Effector memory CD8-positive, alpha-beta T cell (primary cell): ENCODE data around the gene MYLK3.

Source experiments
- ATAC-seq: fragments of 150-1000 bp; cut with Tn5 transposase; replicated peaks from 2 replicates; pipeline ENCODE4 v1.10.0; 2021; ENCODE audit warnings: mild to moderate bottlenecking, moderate library complexity
- DNase-seq, 3 experiments: peaks; one replicate each; pipeline ENCODE4 v3.0.0; 2021
- H3K27ac Mint-ChIP-seq, 2 donors: one replicate each; pipeline ENCODE4 v1.8.0; 2022; ENCODE audit warnings: mild to moderate bottlenecking in 2 of 2, mixed read lengths in 2 of 2, moderate library complexity in 2 of 2
- H3K27me3 Mint-ChIP-seq, 2 donors: one replicate each; pipeline ENCODE4 v1.8.0; 2022; ENCODE audit warnings: mixed read lengths in 2 of 2
- H3K36me3 Mint-ChIP-seq: one replicate; pipeline ENCODE4 v1.8.0; 2022; ENCODE audit warnings: mild to moderate bottlenecking, moderate library complexity, mixed read lengths; ENCODE audit not compliant: insufficient read depth
- H3K4me1 Mint-ChIP-seq, 2 donors: one replicate each; pipeline ENCODE4 v1.8.0; 2022; ENCODE audit warnings: low read depth in 2 of 2, mixed read lengths in 2 of 2
- H3K4me3 Mint-ChIP-seq, 2 donors: one replicate each; pipeline ENCODE4 v1.8.0; 2022; ENCODE audit warnings: mild to moderate bottlenecking in 2 of 2, mixed read lengths in 2 of 2, moderate library complexity in 2 of 2
- H3K9me3 Mint-ChIP-seq, 2 donors: one replicate each; pipeline ENCODE4 v1.8.0; 2022; ENCODE audit warnings: mixed read lengths in 2 of 2

The MYLK3 gene

DNA sequence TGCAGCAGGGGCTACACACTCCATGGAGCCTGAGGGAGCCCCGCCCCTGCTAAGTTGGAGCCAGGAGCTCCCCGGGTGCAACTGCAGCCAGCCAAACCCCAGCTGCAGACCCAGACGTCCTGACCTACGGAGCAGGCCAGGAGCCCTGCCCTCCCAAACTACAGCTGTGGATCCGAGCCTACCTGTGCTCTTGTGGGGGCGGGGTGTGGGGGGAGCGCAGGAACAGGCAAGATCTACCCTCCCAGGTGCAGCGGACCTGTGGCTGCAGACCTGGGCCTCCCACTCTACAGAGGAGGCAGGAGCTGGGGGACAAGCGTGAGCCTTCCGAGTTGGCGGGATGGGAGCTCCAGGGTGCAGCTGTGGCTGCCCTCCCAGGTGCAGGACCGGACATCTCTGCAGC is 29.7 kb upstream of the MYLK3 start:
- peaks cover 0 to 8% of the 10 kb centered on the region in 2 donors for H3K27me3 Mint-ChIP-seq
- H3K4me3 Mint-ChIP-seq, result no peak overlapping the region
- no peaks in the 10 kb centered on the region for H3K4me1 Mint-ChIP-seq
- ATAC-seq (no peak), DNase-seq (no peak)
- H3K27ac Mint-ChIP-seq, result no peak overlapping the region
- H3K36me3 Mint-ChIP-seq, result no peaks in the 10 kb centered on the region
- no peaks in the 10 kb centered on the region for H3K9me3 Mint-ChIP-seq

DNA sequence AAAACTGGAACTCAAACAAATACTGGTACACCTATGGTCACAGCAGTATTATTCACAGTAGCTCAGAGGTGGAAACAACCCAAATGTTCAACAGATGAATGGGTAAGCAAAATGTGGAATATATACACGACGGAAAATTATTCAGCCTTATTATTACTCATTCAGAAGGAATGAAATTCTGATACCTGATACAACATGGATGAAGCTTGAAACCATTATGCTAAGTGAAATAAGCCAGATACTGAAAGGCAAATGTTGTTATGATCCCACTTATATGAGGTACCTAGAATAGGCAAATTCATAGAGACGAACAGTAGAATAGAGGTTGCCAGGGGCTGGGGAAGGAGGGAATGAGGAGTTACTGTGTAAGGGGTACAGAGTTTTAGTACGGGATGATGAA is 27.1 kb upstream of the MYLK3 start:
- ATAC-seq, result no peak
- H3K4me3 Mint-ChIP-seq, result no peak overlapping the region
- no peak overlapping the region for H3K27ac Mint-ChIP-seq
- no peaks in the 10 kb centered on the region for H3K4me1 Mint-ChIP-seq
- no peaks in the 10 kb centered on the region for H3K36me3 Mint-ChIP-seq
- H3K9me3 Mint-ChIP-seq, result no peaks in the 10 kb centered on the region
- H3K27me3 Mint-ChIP-seq, result peaks cover 7 to 8% of the 10 kb centered on the region in 2 donors
- no peak for DNase-seq

DNA sequence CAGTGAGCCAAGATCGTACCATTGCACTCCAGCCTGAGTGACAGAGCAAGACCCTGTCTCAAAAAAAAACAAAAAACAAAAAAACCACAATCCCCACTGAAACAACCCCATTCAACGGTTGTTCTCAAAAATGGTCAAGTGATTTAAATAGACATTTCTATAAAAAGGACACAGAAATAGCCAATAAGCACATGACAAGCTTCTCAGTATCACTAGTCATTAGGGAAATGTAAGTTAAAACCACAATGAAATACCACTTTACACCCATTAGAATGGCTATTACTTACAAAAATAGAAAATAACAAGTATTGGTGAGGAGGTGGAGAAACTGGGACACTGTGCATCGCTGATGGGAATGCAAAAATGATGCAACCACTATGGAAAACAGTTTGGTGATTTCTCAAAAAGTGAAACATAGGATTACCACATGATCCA is 26.6 kb upstream of the MYLK3 start:
- DNase-seq (no peak), ATAC-seq (no peak)
- Mint-ChIP-seq H3K4me1 (no peaks in the 10 kb centered on the region), H3K27me3 (peaks cover 7 to 8% of the 10 kb centered on the region in 2 donors), H3K9me3 (no peaks in the 10 kb centered on the region), H3K27ac (no peak overlapping the region), H3K4me3 (no peak overlapping the region), H3K36me3 (no peaks in the 10 kb centered on the region)

DNA sequence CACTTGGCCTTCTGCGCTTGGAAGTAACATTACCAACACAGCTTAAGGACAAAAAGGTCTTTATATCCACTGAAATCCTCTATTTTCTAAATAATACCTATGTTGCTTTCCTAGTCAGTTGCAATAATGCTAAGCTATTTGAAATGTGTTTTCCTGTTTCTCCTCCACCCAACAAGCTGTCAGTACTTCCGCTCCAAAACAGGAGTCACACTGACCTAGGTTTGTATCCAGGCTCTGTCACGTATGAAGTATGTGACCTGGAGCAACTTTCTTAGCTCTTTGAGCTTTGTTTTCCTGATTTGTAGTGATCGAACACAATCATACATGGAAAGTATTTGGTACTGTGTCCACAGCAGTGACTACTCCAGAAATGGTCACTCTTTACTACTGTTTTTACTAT is 24.3 kb upstream of the MYLK3 start:
- no peaks in the 10 kb centered on the region for H3K4me1 Mint-ChIP-seq
- no peaks in the 10 kb centered on the region for H3K36me3 Mint-ChIP-seq
- no peaks in the 10 kb centered on the region for H3K9me3 Mint-ChIP-seq
- H3K4me3 Mint-ChIP-seq, result no peak overlapping the region
- H3K27ac Mint-ChIP-seq, result no peak overlapping the region
- peaks cover 7 to 8% of the 10 kb centered on the region in 2 donors for H3K27me3 Mint-ChIP-seq
- no peak for ATAC-seq
- DNase-seq, result no peak

DNA sequence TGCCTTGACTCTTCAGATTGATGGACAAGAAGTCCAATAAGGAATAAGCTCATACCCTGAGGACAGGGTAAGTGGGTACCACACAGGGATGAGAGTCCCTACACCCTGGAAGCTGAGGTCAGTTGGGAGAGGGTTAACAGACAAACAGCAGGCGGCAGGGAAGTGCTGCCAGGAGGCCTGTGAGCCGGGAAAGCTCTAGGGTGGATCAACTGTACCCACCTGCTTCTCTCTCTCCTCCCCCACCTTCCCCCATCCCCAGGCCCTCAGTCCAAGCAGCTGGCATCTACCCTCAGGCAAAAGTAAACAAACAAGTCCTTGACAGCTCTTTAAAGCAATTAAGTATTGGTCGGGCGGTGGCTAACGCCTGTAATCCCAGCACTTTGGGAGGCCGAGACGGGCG is 20.7 kb upstream of the MYLK3 start:
- no peak for DNase-seq
- ATAC-seq, result no peak
- Mint-ChIP-seq H3K36me3 (no peaks in the 10 kb centered on the region), H3K9me3 (no peaks in the 10 kb centered on the region), H3K27ac (no peak overlapping the region), H3K4me3 (no peak overlapping the region), H3K27me3 (peaks cover 0 to 7% of the 10 kb centered on the region in 2 donors), H3K4me1 (peaks cover 0 to 2% of the 10 kb centered on the region in 2 donors)

DNA sequence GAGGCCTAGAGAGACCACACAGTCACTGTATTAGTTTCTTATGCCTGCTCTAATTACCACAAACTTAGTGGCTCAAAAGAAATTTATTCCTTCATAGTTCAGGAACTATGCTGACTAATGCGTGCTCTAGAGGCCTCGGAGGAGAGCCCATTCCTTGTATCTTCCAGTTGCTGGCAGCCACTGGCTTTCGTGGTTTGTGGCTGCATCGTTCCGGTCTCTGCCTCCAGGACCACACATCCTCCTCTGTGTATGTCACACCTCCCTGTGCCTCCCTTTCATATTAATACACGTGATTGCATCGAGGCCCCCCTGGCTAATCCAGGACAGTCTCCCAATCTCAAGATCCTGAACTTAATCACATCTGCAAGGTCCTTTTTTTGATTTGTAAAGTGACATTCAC is 16.9 kb upstream of the MYLK3 start:
- DNase-seq, result no peak
- Mint-ChIP-seq H3K27ac (no peak overlapping the region), H3K4me3 (no peak overlapping the region), H3K4me1 (peaks cover 0 to 2% of the 10 kb centered on the region in 2 donors), H3K9me3 (no peaks in the 10 kb centered on the region), H3K36me3 (peaks cover 4% of the 10 kb centered on the region), H3K27me3 (peaks cover 7 to 16% of the 10 kb centered on the region in 2 donors)
- no peak for ATAC-seq

DNA sequence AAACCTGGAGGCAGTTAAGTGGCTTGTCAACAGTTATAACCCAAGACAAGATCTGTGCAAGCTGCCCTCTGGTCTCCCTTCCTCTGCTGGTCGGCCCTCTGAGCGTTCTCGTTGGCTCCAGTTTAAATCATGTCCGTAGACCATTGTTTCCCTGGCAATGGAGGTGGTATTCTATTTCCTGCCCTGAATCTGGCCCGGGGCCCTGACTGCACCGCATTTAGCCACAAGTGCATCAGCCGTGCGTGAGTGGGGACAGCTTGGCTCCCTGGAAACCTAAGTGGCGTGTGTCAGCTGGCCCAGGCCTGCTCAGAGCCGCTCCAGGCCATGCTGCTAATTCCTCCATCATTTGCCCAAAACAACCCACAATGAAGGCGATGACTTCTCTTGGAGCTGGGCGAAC is 15.0 kb upstream of the MYLK3 start:
- Mint-ChIP-seq H3K9me3 (no peaks in the 10 kb centered on the region), H3K4me3 (no peak overlapping the region), H3K27me3 (peaks cover 10 to 35% of the 10 kb centered on the region in 2 donors), H3K27ac (no peak overlapping the region), H3K4me1 (peaks cover 0 to 2% of the 10 kb centered on the region in 2 donors), H3K36me3 (peaks cover 4% of the 10 kb centered on the region)
- no peak for DNase-seq
- ATAC-seq, result no peak

DNA sequence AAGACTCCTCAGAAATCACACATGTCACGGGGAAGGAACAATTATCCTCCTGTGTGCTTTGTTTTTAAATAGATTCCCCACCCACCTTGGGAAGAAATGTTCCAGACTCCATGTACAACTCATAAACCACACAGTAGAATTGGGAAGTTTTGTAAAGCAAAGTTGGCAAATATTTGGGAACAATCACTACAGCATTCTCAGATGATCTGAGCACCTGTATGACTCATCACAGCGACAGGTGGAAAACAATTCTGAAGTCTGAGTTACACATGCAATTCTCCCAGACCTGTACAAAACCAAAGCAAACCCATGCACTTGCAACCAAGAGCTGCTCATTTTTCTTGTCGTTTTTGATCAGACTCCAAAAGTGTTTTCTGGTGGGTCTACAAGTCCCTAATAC is 14.4 kb upstream of the MYLK3 start:
- peaks cover 0 to 2% of the 10 kb centered on the region in 2 donors for H3K4me1 Mint-ChIP-seq
- no peak overlapping the region for H3K4me3 Mint-ChIP-seq
- ATAC-seq, result no peak
- H3K27me3 Mint-ChIP-seq, result peaks cover 11 to 41% of the 10 kb centered on the region in 2 donors
- DNase-seq, result no peak
- no peaks in the 10 kb centered on the region for H3K9me3 Mint-ChIP-seq
- H3K27ac Mint-ChIP-seq, result no peak overlapping the region
- peaks cover 4% of the 10 kb centered on the region for H3K36me3 Mint-ChIP-seq

DNA sequence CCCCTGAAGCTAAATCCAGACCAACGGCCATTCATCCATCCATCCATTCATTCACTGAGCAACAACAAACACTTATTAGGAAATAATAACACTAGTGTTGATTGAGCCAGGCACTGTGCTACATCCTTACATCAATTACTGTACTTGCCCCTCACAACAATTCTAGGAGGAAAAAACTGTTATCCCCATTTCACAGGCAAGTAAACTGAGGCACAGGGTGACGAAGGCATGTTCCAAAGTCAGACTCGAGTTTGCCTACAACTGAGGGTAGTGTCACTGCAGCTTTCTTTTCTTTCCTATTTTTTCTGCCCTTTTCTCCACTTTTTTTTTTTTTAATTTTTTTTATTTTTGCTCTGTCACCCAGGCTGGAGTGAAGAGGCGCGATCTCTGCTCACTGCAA is 11.2 kb upstream of the MYLK3 start:
- Mint-ChIP-seq H3K4me3 (no peak overlapping the region), H3K36me3 (peaks cover 4% of the 10 kb centered on the region), H3K27ac (no peak overlapping the region), H3K9me3 (no peaks in the 10 kb centered on the region), H3K4me1 (no peaks in the 10 kb centered on the region), H3K27me3 (peaks cover 11 to 51% of the 10 kb centered on the region in 2 donors)
- ATAC-seq (no peak), DNase-seq (no peak)

DNA sequence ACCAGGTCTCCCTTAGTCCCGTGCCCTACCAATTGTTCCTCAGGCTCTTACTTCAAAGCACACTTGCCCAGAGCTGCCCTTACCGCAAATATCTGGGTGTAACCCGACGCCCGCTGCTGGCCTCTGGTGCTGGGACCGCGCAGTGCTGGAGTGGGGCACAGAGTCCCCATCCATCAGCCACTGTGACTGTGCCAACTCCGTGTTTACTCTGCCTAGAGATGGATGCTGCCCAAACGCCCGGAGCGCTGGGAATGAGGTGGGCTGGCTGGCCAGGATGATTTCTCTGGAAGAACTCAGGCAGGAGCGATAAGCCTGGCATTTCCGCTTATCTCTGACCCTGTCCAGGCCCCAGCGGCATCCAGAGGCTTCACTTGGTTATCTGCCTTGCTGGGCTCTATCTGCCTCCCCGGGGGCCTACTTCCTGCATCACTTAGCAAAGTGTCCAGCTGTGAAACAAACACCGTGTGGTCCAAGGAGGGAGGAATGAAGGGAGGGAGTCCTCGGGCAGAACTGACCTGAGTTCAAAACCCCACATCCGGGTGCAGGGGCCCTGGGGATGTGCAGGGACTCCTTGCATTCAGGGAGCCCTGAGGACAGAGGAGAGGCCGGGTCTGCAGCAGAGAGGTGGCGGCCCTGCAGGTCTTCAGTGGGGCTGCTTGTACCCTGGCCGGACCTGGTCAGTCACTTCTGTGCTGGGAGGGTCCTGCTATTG is 9.4 kb upstream of the MYLK3 start:
- peaks cover 11 to 51% of the 10 kb centered on the region in 2 donors for H3K27me3 Mint-ChIP-seq
- no peak overlapping the region for H3K4me3 Mint-ChIP-seq
- no peaks in the 10 kb centered on the region for H3K4me1 Mint-ChIP-seq
- H3K36me3 Mint-ChIP-seq, result peaks cover 4% of the 10 kb centered on the region
- DNase-seq (no peak), ATAC-seq (no peak)
- H3K9me3 Mint-ChIP-seq, result no peaks in the 10 kb centered on the region
- H3K27ac Mint-ChIP-seq, result no peak overlapping the region

DNA sequence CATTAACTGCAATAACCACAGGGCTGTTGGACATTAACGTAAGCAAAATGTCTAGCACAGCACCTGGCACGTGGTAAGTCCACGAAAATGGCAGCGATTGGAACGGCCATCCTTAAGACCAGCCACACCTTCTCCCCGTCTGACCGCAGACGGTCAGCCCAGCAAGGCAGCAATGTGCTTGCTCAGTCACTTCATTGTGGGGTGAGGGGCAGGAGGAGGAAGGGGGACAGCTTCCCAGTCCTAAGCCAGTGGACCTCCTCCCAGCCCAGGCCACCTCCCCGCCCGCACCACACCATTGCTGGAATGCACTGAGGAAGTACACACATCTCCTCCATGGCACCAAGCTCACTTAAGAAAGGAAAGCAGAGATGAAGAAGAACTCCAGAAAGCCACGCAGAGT is 8.6 kb upstream of the MYLK3 start:
- DNase-seq (no peak), ATAC-seq (no peak)
- peaks cover 4% of the 10 kb centered on the region for H3K36me3 Mint-ChIP-seq
- no peaks in the 10 kb centered on the region for H3K4me1 Mint-ChIP-seq
- peaks cover 11 to 51% of the 10 kb centered on the region in 2 donors for H3K27me3 Mint-ChIP-seq
- no peak overlapping the region for H3K4me3 Mint-ChIP-seq
- no peak overlapping the region for H3K27ac Mint-ChIP-seq
- no peaks in the 10 kb centered on the region for H3K9me3 Mint-ChIP-seq

DNA sequence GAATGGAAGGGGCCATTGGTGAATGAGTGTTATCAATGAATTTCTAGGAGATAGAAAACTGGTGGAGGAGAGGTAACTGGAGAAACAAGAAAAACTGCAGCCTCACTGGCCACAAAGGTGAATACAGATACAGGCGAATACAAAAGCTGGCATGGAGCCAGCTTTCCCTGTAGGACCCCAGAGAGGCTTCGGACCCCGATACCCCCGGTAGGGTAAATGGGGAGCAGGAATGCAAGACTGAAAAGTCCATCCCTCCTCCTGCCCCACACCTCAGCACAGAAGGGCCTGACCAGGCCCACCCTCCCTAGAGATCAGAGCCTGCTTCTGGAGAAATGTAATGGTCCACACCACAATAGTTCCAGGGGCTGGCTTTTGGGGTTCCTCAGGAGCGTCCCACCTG is 4.9 kb upstream of the MYLK3 start:
- Mint-ChIP-seq H3K36me3 (no peaks in the 10 kb centered on the region), H3K27me3 (peaks cover 0 to 28% of the 10 kb centered on the region in 2 donors), H3K27ac (no peak overlapping the region), H3K9me3 (no peaks in the 10 kb centered on the region), H3K4me1 (peaks cover 0 to 1% of the 10 kb centered on the region in 2 donors), H3K4me3 (no peak overlapping the region)
- no peak for ATAC-seq
- DNase-seq, result no peak

DNA sequence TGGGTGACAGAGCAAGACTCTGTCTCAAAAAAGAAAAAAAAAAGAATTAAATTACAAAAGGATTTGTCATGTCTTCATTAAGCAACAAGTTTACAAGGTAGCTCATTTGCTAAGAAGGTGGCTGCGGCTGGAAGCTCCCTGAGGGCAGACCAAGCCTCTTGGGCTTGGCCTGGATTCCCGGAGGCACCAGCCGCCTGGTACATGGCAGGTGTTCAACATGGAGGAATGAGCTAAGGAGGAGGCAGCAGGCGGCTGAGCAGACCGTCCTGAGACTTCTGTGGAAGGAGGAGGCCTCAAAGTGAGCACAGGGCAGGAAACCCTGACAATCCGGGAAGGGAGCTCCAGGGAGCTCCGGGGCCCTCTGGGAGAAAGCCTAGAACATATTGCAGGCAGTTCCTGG is 3.2 kb upstream of the MYLK3 start:
- no peak for DNase-seq
- H3K27ac Mint-ChIP-seq, result no peak overlapping the region
- no peaks in the 10 kb centered on the region for H3K9me3 Mint-ChIP-seq
- no peaks in the 10 kb centered on the region for H3K36me3 Mint-ChIP-seq
- peaks cover 0 to 1% of the 10 kb centered on the region in 2 donors for H3K4me1 Mint-ChIP-seq
- no peak overlapping the region for H3K4me3 Mint-ChIP-seq
- peaks cover 0 to 13% of the 10 kb centered on the region in 2 donors for H3K27me3 Mint-ChIP-seq
- ATAC-seq, result no peak

DNA sequence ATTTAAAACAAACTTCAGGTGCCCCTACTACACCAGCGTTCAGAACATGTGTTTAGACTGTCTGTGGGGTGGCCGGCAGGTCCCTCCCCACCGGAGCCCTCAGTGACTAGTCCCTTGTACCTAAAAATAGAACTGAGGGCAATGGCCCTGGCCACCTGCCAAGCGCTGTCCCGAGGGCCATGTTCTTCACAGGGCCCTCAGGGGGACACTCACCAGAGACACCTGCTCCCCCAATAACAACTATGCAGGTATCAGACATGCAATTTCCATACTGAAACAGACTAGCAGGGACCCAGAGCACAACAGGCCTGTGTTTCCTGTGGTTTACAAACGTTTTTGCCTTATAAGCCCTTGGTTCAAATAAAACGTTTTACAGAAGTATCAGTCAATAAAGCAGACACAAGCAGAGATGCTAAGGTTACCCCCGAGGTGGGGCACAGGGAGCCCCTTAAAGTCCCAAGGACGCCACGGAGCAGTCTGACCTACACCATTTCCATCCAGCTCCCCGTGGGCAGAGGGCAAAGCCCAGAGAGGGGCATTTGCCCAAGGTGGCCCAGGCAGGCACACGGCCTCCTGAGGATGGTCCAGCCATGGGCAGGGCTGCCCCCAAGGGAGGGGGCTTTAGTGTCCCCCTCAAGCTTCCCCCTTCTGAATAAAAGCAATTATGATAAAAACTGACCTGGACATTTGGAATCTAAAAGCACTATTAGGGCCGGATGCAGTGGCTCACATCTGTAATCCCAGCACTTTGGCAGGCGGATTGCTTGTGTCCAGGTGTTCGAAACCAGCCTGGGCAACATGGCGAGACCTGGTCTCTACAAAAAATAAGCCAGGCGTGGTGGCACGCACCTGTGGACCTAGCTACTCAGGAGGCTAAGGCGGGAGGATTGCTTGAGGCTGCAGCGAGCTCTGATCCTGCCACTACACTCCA is 896 bp upstream of the MYLK3 start:
- Mint-ChIP-seq H3K27me3 (peaks cover 0 to 19% of the 10 kb centered on the region in 2 donors), H3K4me1 (peaks cover 0 to 1% of the 10 kb centered on the region in 2 donors), H3K36me3 (no peaks in the 10 kb centered on the region), H3K27ac (no peak overlapping the region), H3K9me3 (no peaks in the 10 kb centered on the region), H3K4me3 (no peak overlapping the region)
- ATAC-seq, result no peak
- no peak for DNase-seq
